Measurements from ENCODE around the gene ARL14EPL.

- TF ChIP-seq ZFP30 (CRISPR knock-in tag; IDR thresholded peaks at IDR 0.05) (no peak), ZFP3 (CRISPR knock-in tag; IDR thresholded peaks at IDR 0.05) (no peak), BACH2 (CRISPR knock-in tag; IDR thresholded peaks at IDR 0.05; ENCODE audit: borderline replicate concordance) (no peak), PPARA (CRISPR knock-in tag; IDR thresholded peaks at IDR 0.05; ENCODE audit: borderline replicate concordance) (no peak)
These were observed at the start of gene ARL14EPL for GRCh38 chr5:116032094-116032517.
